ENCODE measurements around the gene COL20A1. TPM values are rescaled to one million over a fixed set of nuclear protein-coding genes. Genes with fewer than 3 reads are reported as not detected.

The COL20A1 gene
- total RNA-seq, 2 donors from 2014 or later: 7.1 TPM; not detected in 1

DNA sequence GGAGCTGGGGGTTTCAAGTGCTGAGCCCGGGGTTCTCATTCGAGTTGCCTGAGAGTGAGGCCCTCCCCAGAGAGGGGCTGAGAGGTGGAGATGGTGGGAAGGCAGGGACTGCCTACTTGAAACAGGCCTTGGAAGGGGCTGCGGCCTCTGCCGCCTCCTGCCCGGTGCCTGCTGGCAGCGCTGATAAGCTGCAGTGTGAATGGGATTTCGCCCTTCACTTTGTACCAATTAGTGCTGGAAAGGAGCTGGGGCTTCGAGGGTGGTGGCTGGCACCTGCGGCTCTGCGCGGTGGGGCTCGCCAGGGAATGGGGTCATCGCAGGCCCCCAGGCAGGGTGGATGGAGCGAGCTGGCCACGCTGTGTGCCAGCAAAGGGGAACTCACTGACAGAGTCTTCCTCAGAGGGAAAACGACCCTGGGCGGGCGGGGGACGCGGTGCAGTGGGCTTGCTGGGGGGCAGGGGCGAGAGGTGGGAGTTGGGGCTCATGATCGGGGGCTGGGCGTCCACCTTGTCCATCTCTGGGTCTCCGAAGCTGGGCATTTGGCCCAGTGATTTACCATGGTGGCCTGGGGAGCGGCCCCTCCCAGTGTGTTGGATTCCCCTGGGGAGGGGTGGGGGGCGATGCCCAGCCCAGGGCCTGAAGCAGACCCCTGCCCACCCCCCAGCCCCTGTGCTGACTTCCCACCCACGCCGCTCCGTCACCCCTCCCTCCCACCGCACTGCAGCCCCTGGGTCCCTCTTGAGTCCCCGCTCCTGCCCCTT lies 22.9 kb downstream of the COL20A1 start:
- Histone ChIP-seq H3K9me3 (no peaks in the 10 kb centered on the region), H3K27me3 (replicated peaks; ENCODE audit: insufficient read depth) (no peaks in the 10 kb centered on the region), H3K27ac (no peak overlapping the region), H3K36me3 (no peaks in the 10 kb centered on the region), H3K4me3 (no peak overlapping the region), H3K4me1 (replicated peaks) (no peaks in the 10 kb centered on the region)
- TF ChIP-seq POLR2AphosphoS5 (IDR thresholded peaks at IDR 0.05) (no peak), POLR2A (IDR thresholded peaks at IDR 0.05) (no peak)
- TF ChIP-seq, protein P1, sequence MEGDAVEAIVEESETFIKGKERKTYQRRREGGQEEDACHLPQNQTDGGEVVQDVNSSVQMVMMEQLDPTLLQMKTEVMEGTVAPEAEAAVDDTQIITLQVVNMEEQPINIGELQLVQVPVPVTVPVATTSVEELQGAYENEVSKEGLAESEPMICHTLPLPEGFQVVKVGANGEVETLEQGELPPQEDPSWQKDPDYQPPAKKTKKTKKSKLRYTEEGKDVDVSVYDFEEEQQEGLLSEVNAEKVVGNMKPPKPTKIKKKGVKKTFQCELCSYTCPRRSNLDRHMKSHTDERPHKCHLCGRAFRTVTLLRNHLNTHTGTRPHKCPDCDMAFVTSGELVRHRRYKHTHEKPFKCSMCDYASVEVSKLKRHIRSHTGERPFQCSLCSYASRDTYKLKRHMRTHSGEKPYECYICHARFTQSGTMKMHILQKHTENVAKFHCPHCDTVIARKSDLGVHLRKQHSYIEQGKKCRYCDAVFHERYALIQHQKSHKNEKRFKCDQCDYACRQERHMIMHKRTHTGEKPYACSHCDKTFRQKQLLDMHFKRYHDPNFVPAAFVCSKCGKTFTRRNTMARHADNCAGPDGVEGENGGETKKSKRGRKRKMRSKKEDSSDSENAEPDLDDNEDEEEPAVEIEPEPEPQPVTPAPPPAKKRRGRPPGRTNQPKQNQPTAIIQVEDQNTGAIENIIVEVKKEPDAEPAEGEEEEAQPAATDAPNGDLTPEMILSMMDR (IDR thresholded peaks at IDR 0.05): no peak
- intact Hi-C loops (cut with DNase I): no loop called here
- DNase-seq (ENCODE audit: low spot score): no peak
- WGBS: 78% methylated on average over 26 of the region's 31 CpGs

DNA sequence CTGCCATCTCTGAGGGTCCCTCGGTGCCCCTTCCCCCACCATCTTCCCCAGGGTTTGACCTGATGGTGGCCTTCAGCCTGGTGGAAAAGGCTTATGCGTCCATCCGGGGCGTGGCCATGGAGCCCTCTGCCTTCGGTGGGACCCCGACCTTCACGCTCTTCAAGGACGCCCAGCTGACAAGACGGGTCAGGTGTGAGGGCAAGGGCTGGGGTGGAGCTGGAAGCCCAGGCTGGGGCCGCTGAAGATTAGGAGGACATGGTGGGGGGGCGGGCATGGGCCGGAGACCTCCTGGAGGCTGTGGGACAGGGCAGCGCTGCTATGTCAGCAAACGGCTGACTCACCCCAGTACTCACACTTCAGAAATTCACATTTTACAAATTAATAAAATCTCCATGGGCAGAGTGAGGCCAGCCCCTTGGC lies 23.5 kb downstream of the COL20A1 start:
- WGBS: 86% methylated on average over 14 of the region's 14 CpGs
- no peak for TF ChIP-seq POLR2AphosphoS5 (IDR thresholded peaks at IDR 0.05)
- TF ChIP-seq, protein P1 (IDR thresholded peaks at IDR 0.05): no peak
- no peak for TF ChIP-seq POLR2A (IDR thresholded peaks at IDR 0.05)
- no peak for DNase-seq (ENCODE audit: low spot score)

DNA sequence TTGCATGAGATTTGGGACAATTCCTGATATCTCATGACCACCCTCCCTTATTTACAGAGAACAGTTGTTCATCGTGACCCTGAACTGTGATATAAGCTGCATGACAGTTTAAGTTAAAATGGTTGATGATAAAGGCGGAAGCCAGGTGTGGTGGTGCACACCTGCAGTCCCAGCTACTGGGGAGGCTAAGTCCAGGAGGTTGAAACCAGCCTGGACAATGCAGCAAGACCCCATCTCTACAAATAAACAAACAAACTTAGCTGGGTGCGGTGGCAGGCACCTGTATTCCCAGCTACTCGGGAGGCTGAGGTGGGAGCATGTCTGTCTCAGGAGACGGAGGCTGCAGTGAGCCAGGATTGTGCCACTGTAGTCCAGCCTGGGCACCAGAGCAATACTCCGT lies 24.1 kb downstream of the COL20A1 start:
- DNase-seq (ENCODE audit: low spot score): no peak
- 93% methylated on average over 6 of the region's 6 CpGs for WGBS
- no peaks in the 10 kb centered on the region for H3K9me3 ChIP-seq
- TF ChIP-seq POLR2A (IDR thresholded peaks at IDR 0.05) (no peak), POLR2AphosphoS5 (IDR thresholded peaks at IDR 0.05) (no peak)
- TF ChIP-seq, protein P1 (IDR thresholded peaks at IDR 0.05): no peak
- H3K4me1 ChIP-seq (replicated peaks): no peaks in the 10 kb centered on the region
- H3K27me3 ChIP-seq (replicated peaks; ENCODE audit: insufficient read depth): no peaks in the 10 kb centered on the region
- no peak overlapping the region for H3K4me3 ChIP-seq
- no peaks in the 10 kb centered on the region for H3K36me3 ChIP-seq
- H3K27ac ChIP-seq: no peak overlapping the region
- intact Hi-C loops (cut with DNase I): no loop called here

More for the DNA sequence above, 23.5 kb downstream of the COL20A1 start:
- Histone ChIP-seq H3K27me3 (replicated peaks; ENCODE audit: insufficient read depth) (no peaks in the 10 kb centered on the region), H3K27ac (no peak overlapping the region), H3K36me3 (no peaks in the 10 kb centered on the region), H3K4me3 (no peak overlapping the region), H3K9me3 (no peaks in the 10 kb centered on the region), H3K4me1 (replicated peaks) (no peaks in the 10 kb centered on the region)
- intact Hi-C loops (cut with DNase I): no loop called here

DNA sequence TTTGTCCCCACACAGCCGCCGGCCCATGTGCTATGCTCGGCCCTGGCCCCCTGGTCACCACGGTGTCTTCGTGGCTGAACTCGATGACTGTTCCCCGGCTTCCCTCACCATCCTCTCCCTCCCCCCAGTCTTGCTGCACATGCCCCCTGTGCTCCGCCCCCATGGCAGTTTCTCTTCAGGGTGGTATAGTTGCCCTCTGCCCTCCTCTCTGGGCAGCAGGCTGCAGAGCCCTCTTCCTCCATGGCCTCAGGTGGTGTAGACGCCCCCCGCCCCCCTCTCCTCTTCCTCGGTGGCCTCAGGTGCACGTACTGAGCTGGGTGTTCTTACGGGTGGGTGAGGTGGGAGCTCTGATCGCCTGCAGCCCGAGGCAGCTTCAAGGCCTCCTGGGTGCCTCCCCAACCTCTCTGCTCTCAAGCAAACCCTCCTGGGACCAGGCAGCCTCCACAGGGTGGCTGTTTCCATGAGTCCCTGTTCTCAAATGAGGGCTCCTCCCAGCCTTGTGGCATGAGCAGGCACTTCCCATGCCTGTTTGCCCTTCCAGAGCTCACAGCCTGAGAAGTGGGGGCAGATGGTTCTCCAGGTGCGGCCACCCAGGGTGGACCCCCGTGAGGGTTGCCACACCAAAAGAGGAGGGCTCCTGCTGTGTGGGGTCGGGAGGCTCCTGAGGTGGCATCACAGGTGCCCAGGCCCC lies 24.8 kb downstream of the COL20A1 start:
- H3K36me3 ChIP-seq: no peaks in the 10 kb centered on the region
- no peaks in the 10 kb centered on the region for H3K9me3 ChIP-seq
- DNase-seq (ENCODE audit: low spot score): no peak
- intact Hi-C loops (cut with DNase I): no loop called here
- H3K27ac ChIP-seq: no peak overlapping the region
- H3K27me3 ChIP-seq (replicated peaks; ENCODE audit: insufficient read depth): no peaks in the 10 kb centered on the region
- no peak overlapping the region for H3K4me3 ChIP-seq
- no peak for TF ChIP-seq POLR2A (IDR thresholded peaks at IDR 0.05)
- 86% methylated on average over 18 of the region's 18 CpGs for WGBS
- no peaks in the 10 kb centered on the region for H3K4me1 ChIP-seq (replicated peaks)

DNA sequence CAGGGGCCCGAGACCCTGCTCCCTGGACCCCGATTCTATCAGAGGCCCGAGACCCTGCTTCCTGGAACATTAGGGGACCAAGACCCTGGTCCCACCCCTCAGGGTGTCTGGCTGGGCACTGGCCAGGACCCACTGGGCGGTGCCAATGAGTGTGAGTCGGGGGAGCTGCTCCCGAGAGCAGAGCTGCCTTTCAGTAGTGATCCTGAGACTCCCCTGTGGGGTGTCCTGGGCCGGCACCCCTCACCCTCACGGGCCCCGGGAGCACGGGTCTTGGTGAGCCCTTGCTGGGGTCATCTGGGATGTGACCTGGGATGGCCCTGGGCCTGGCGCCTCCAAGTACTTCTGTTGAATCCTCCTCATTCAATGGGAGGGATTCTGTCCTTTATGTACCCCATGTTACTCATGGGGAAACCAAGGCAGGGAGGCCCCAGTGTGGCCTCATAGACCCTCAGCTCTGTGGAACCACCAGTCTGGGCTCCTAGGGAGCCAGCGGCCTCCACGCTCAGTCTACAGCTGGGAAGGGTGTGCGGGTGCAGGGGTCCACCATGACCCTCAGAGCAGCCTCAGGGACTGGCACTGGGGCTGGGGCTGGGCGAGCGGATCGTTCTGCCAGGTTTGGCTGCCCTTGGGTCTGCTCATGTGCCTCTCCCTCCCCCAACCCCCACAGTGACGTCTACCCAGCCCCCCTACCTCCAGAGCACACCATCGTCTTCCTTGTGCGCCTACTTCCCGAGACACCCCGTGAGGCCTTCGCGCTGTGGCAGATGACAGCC lies 25.6 kb downstream of the COL20A1 start:
- intact Hi-C loops (cut with DNase I): no loop called here
- Histone ChIP-seq H3K4me3 (no peak overlapping the region), H3K9me3 (no peaks in the 10 kb centered on the region), H3K36me3 (no peaks in the 10 kb centered on the region), H3K27ac (no peak overlapping the region), H3K4me1 (replicated peaks) (no peaks in the 10 kb centered on the region), H3K27me3 (replicated peaks; ENCODE audit: insufficient read depth) (no peaks in the 10 kb centered on the region)
- WGBS: 95% methylated on average over 16 of the region's 24 CpGs
- DNase-seq (ENCODE audit: low spot score): no peak
- TF ChIP-seq POLR2AphosphoS5 (IDR thresholded peaks at IDR 0.05) (no peak), POLR2A (IDR thresholded peaks at IDR 0.05) (no peak)
- TF ChIP-seq, protein P1 (IDR thresholded peaks at IDR 0.05): no peak

All from prostate gland (tissue), 2 donors.